Amniotic stem cell (primary cell): ENCODE results near the gene WDR76.
"Not testable (repeated sequence)": the region's sequence is repeated elsewhere in the genome, so short reads cannot be mapped to it uniquely, and the experiment has no call there.

Experiments
- DNase-seq: peaks from one replicate; lab custom pipeline; 2025; lab: John Stamatoyannopoulos, UW

The WDR76 gene

GRCh38 chr15:43826508-43827341 lies at the start of gene WDR76:
Gene WDR76 (plus strand): TSS chr15:43827002. CDS start chr15:43827033, 31 bp downstream.
- peak; percentile 57 for DNase-seq

GRCh38 chr15:43777267-43777914 lies 49.4 kb upstream of the WDR76 start:
- peak; percentile 83 for DNase-seq

GRCh38 chr15:43779016-43779415 lies 47.8 kb upstream of the WDR76 start:
- DNase-seq: no peak

- DNase-seq: no peak
Measured at GRCh38 chr15:43789409-43789808, 37.4 kb upstream of the WDR76 start.

GRCh38 chr15:43791993-43792760 lies 34.6 kb upstream of the WDR76 start, which contains the start of gene SERF2:
Gene SERF2 (plus strand): TSS chr15:43792320. CDS start chr15:43792377, 57 bp downstream.
- peak; percentile 99 for DNase-seq

- no peak for DNase-seq
Measured at GRCh38 chr15:43792761-43793476, 33.9 kb upstream of the WDR76 start.

- no peak for DNase-seq
Measured at GRCh38 chr15:43793647-43794046, 33.2 kb upstream of the WDR76 start.

- no peak for DNase-seq
Measured at GRCh38 chr15:43794269-43795037, 32.3 kb upstream of the WDR76 start.

- no peak for DNase-seq
Measured at GRCh38 chr15:43795197-43795596, 31.6 kb upstream of the WDR76 start.

GRCh38 chr15:43795997-43796396 lies 30.8 kb upstream of the WDR76 start:
- no peak for DNase-seq

- no peak for DNase-seq
Measured at GRCh38 chr15:43796566-43796965, 30.2 kb upstream of the WDR76 start.

GRCh38 chr15:43799209-43799944 lies 27.4 kb upstream of the WDR76 start:
- no peak for DNase-seq

GRCh38 chr15:43799945-43800285 lies 26.9 kb upstream of the WDR76 start, which contains the start of gene SERINC4:
Gene SERINC4 (minus strand): TSS chr15:43800220. CDS start chr15:43799986, 234 bp downstream.
- DNase-seq: no peak

GRCh38 chr15:43800286-43801141 lies 26.3 kb upstream of the WDR76 start, which contains the start of gene HYPK:
Gene HYPK (plus strand): TSS chr15:43800599. CDS start chr15:43800623, 24 bp downstream.
- DNase-seq: peak; percentile 74

GRCh38 chr15:43802676-43803075 lies 24.1 kb upstream of the WDR76 start:
- not testable (repeated sequence) for DNase-seq

GRCh38 chr15:43808435-43808950 lies 18.3 kb upstream of the WDR76 start:
- no peak for DNase-seq

- DNase-seq: no peak
Measured at GRCh38 chr15:43808960-43809678, 17.7 kb upstream of the WDR76 start.

GRCh38 chr15:43815064-43815463 lies 11.7 kb upstream of the WDR76 start:
- DNase-seq: not testable (repeated sequence)
